Caco-2 (cell line): ENCODE results near the gene LRP4. TPM values are rescaled to one million over a fixed set of nuclear protein-coding genes. Genes with fewer than 3 reads are reported as not detected.

Experiments
- BruUV-seq: library from RNA; stranded (reverse); fragments of 400-500 nt; replicated peaks from 2 replicates; lab custom pipeline; 2021; lab: Mats Ljungman, UMichigan
- CTCF ChIA-PET: fragments of 300-600 bp; sonication (Branson Sonifier 250); formaldehyde crosslinking; loops from one replicate; lab custom pipeline; 2022; ENCODE audit warnings: antibody characterized with exemption; lab: Charles Lee
- POLR2A ChIA-PET: fragments of 300-600 bp; sonication (Branson Sonifier 250); formaldehyde crosslinking; loops from one replicate; lab custom pipeline; 2022; ENCODE audit warnings: antibody characterized with exemption; lab: Charles Lee
- DNase-seq, 2 experiments: peaks; one replicate each; pipeline versions ENCODE4 v3.0.0 to v3.0.0-alpha.2; 2020 to 2022
- H3K27me3 ChIP-seq: replicated peaks from 2 replicates; pipeline ENCODE4 v1.6.0; 2011; ENCODE audit warnings: low read length; ENCODE audit not compliant: control insufficient read depth, insufficient read depth
- H3K36me3 ChIP-seq: 2 replicates; pipeline ENCODE4 v1.5.1; 2011; ENCODE audit warnings: low read length; ENCODE audit not compliant: control insufficient read depth, insufficient read depth
- H3K4me1 ChIP-seq: fragments of 250-450 bp; sonication (Bioruptor Pico); 2 replicates; pipeline ENCODE4 v1.5.1; 2020; ENCODE audit warnings: mild to moderate bottlenecking
- H3K4me3 ChIP-seq: 2 replicates; pipeline ENCODE4 v1.5.1; 2011; ENCODE audit warnings: low read depth, mild to moderate bottlenecking, control low read depth, low read length
- H3K9me3 ChIP-seq: fragments of 250-450 bp; sonication (Bioruptor Pico); 2 replicates; pipeline ENCODE4 v1.5.1; 2020; ENCODE audit warnings: mild to moderate bottlenecking, moderate library complexity
- H3K27ac Mint-ChIP-seq: one replicate; pipeline ENCODE4 v1.8.0; 2022; ENCODE audit warnings: mixed read lengths; ENCODE audit not compliant: unreplicated experiment
- H3K27me3 Mint-ChIP-seq: one replicate; pipeline ENCODE4 v1.8.0; 2022; ENCODE audit warnings: mixed read lengths; ENCODE audit not compliant: insufficient read depth, unreplicated experiment
- H3K36me3 Mint-ChIP-seq: one replicate; pipeline ENCODE4 v1.8.0; 2022; ENCODE audit warnings: mild to moderate bottlenecking, mixed read lengths; ENCODE audit not compliant: insufficient read depth, unreplicated experiment
- H3K4me1 Mint-ChIP-seq: one replicate; pipeline ENCODE4 v1.8.0; 2022; ENCODE audit warnings: low read depth, mixed read lengths; ENCODE audit not compliant: unreplicated experiment
- H3K4me3 Mint-ChIP-seq: one replicate; pipeline ENCODE4 v1.8.0; 2022; ENCODE audit warnings: mild to moderate bottlenecking, moderate library complexity, mixed read lengths; ENCODE audit not compliant: unreplicated experiment
- H3K9me3 Mint-ChIP-seq: one replicate; pipeline ENCODE4 v1.8.0; 2022; ENCODE audit warnings: mixed read lengths; ENCODE audit not compliant: unreplicated experiment
- intact Hi-C: fragments of 100-400 bp; cut with micrococcal nuclease; formaldehyde crosslinking; loops from one replicate; pipeline ENCODE4 v1.10.0; 2022; ENCODE audit not compliant: unreplicated experiment
- total RNA-seq: library from RNA; stranded (reverse); gene quantifications from 2 replicates; pipeline ENCODE4 v1.2.3, GENCODE V29; 2022
- TF ChIP-seq, protein P1 (sequence below), 2 experiments: fragments of 200-600 bp in 1 of 2; IDR thresholded peaks; 1 replicate in 1 of 2; 2 replicates in 1 of 2; pipeline versions ENCODE4 v1.5.1 to v1.8.0; 2011 to 2022; ENCODE audit warnings: antibody characterized with exemption in 1 of 2, control low read depth in 1 of 2, inconsistent platforms in 1 of 2, low read depth in 1 of 2, low read length in 1 of 2, mild to moderate bottlenecking in 1 of 2, moderate library complexity in 1 of 2; ENCODE audit not compliant: insufficient read depth in 1 of 2, severe bottlenecking in 1 of 2, unreplicated experiment in 1 of 2

The LRP4 gene
- total RNA-seq, 1 experiment from 2014 or later = 11.1 TPM

DNA sequence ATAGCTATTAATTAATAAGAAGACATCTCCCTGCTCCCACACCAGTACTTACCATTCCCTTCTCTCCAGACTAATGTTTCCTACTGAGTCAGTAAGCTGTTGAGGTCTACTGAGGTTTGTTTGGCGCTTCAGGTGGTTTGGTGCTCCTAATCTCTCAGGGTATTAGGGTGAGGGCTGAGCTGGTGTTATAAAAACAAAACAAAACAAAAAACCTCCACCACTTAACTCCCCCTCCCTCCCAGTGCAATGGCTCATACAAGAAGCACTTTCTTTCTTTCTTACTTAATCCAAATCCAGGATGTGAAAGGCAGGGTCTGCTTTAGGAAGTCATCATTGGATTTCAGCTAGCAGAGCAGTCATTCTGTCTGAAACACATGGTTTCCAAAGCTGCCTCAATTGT lies 33.5 kb upstream of the LRP4 start:
- Mint-ChIP-seq H3K4me3 (no peak overlapping the region), H3K36me3 (no peaks in the 10 kb centered on the region), H3K4me1 (peaks cover 7% of the 10 kb centered on the region), H3K9me3 (no peaks in the 10 kb centered on the region), H3K27ac (no peak overlapping the region), H3K27me3 (no peaks in the 10 kb centered on the region)
- no peaks in the 10 kb centered on the region for H3K9me3 ChIP-seq
- TF ChIP-seq, protein P1, sequence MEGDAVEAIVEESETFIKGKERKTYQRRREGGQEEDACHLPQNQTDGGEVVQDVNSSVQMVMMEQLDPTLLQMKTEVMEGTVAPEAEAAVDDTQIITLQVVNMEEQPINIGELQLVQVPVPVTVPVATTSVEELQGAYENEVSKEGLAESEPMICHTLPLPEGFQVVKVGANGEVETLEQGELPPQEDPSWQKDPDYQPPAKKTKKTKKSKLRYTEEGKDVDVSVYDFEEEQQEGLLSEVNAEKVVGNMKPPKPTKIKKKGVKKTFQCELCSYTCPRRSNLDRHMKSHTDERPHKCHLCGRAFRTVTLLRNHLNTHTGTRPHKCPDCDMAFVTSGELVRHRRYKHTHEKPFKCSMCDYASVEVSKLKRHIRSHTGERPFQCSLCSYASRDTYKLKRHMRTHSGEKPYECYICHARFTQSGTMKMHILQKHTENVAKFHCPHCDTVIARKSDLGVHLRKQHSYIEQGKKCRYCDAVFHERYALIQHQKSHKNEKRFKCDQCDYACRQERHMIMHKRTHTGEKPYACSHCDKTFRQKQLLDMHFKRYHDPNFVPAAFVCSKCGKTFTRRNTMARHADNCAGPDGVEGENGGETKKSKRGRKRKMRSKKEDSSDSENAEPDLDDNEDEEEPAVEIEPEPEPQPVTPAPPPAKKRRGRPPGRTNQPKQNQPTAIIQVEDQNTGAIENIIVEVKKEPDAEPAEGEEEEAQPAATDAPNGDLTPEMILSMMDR (IDR thresholded peaks at IDR 0.05; ENCODE audit: insufficient read depth in 1 of 2, low read depth in 1 of 2, low read length in 1 of 2, severe bottlenecking in 1 of 2, unreplicated experiment in 1 of 2) = no peak
- H3K27me3 ChIP-seq = no peaks in the 10 kb centered on the region
- no TSS peak for BruUV-seq
- no peak overlapping the region for H3K4me3 ChIP-seq
- DNase-seq = no peak
- ChIA-PET POLR2A (no interaction called here), CTCF (no interaction called here)
- intact Hi-C loops = no loop called here
- H3K4me1 ChIP-seq = peaks cover 22% of the 10 kb centered on the region
- no peaks in the 10 kb centered on the region for H3K36me3 ChIP-seq

DNA sequence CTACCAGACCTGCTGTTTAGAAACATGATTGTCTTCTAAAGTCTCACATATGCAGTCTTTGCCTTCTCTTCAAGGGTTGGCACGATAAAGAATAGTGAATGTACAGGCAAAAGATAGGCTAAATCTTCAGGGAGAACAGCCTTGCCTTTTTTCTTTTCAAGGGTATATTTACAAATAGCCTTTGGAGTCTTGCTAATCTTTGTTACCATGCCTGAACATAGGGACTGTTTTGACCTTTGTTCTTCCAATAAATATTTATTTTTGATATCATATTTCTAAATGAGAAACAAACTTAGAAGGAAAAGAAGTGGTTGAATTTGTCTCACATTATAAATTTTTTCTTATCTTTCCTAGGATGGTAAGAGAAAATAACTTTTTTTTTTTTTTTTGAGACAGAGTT lies 30.9 kb upstream of the LRP4 start:
- Mint-ChIP-seq H3K4me1 (peaks cover 7% of the 10 kb centered on the region), H3K4me3 (no peak overlapping the region), H3K27ac (no peak overlapping the region), H3K36me3 (peaks cover 6% of the 10 kb centered on the region), H3K27me3 (no peaks in the 10 kb centered on the region), H3K9me3 (no peaks in the 10 kb centered on the region)
- BruUV-seq = no TSS peak
- TF ChIP-seq, protein P1 (IDR thresholded peaks at IDR 0.05; ENCODE audit: insufficient read depth in 1 of 2, low read depth in 1 of 2, low read length in 1 of 2, severe bottlenecking in 1 of 2, unreplicated experiment in 1 of 2) = no peak
- Histone ChIP-seq H3K4me1 (peaks cover 26% of the 10 kb centered on the region), H3K36me3 (no peaks in the 10 kb centered on the region), H3K9me3 (no peaks in the 10 kb centered on the region), H3K27me3 (no peaks in the 10 kb centered on the region), H3K4me3 (no peak overlapping the region)
- ChIA-PET CTCF (no interaction called here), POLR2A (no interaction called here)
- no peak for DNase-seq
- intact Hi-C loops = no loop called here

DNA sequence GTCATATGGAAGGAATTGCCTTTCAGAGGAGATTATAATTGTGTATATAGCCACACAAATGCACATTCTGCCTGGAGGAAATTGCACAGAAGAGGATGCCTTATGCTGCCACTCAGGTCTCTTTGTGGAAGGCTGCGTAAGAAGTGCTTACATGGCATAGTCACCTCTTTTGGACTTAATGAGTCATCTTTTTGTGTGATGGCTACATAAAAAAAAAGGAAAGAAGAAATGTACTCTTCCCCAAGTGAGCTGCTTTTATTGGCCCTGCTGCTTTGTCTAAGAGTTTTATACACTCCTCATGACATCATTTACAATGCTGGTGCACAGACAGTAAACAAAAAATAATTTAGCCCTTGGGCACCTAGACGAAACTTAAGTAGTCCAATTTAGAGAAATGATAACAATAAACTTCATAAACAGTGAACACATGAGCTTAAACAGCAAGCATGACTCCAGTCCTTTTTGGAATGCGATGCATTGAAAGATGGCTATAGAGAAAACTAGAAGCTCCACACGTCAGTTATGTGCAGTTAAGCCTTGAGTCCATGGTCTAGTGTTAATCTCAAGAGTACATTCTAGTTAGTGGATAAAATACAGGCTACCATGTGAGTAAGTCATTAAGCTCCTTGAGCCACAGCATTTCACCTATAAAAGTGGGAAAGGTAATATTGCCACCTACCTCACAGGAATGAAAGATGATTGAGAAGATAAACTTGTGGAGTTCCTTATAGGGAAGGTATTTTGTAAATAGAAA lies 30.2 kb upstream of the LRP4 start:
- peaks cover 7% of the 10 kb centered on the region for H3K4me1 Mint-ChIP-seq
- CTCF ChIA-PET = no interaction called here
- intact Hi-C loops = no loop called here
- Histone ChIP-seq H3K9me3 (no peaks in the 10 kb centered on the region), H3K4me3 (no peak overlapping the region), H3K27me3 (no peaks in the 10 kb centered on the region), H3K36me3 (no peaks in the 10 kb centered on the region), H3K4me1 (peaks cover 26% of the 10 kb centered on the region)
- no peaks in the 10 kb centered on the region for H3K27me3 Mint-ChIP-seq
- no peaks in the 10 kb centered on the region for H3K9me3 Mint-ChIP-seq
- BruUV-seq = no TSS peak
- TF ChIP-seq, protein P1 (IDR thresholded peaks at IDR 0.05; ENCODE audit: insufficient read depth in 1 of 2, low read depth in 1 of 2, low read length in 1 of 2, severe bottlenecking in 1 of 2, unreplicated experiment in 1 of 2) = no peak
- POLR2A ChIA-PET = no interaction called here
- H3K4me3 Mint-ChIP-seq = no peak overlapping the region
- peaks cover 6% of the 10 kb centered on the region for H3K36me3 Mint-ChIP-seq
- no peak for DNase-seq
- H3K27ac Mint-ChIP-seq = no peak overlapping the region
